ENCODE data around the gene SMIM36.
"Not testable (repeated sequence)": the region's sequence is repeated elsewhere in the genome, so short reads cannot be mapped to it uniquely, and the experiment has no call there.

Gene SMIM36

DNA sequence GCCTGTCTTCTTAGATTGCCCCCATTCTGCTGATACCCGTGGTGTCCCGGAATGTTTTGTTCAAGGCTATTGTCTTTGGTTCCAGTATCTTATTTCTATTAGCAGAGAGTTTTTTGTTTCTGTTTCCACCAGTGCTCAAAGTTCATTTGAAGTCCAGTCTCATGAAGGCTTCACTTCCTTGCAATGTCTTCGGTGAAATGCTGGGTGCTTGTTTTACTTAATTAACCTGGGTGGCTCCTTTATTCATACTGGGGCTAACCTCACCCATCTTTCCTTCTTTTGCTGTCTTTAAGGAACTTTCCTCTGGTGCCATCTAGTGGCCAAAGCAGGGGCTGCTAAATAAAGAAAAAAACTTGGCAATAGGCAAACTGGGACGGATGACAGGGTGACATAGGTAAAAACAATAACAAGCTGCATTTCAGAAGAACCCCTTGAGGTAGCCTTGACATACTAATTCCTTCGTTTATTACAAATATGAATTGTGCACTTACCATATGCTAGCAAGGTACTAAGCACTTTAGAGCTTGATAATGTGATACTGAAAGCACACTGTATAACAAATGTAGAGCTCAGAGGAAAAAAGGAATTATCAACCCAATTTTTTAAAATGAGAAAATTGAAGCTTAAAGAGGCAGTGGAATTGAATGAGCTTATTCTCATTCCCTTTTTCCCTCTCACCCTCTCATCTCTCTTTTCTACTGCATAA, 2.8 kb upstream of the SMIM36 start:
- DNase-seq (ENCODE audit: low read depth, low spot score) = no peak
- no peak overlapping the region for H3K27ac ChIP-seq

DNA sequence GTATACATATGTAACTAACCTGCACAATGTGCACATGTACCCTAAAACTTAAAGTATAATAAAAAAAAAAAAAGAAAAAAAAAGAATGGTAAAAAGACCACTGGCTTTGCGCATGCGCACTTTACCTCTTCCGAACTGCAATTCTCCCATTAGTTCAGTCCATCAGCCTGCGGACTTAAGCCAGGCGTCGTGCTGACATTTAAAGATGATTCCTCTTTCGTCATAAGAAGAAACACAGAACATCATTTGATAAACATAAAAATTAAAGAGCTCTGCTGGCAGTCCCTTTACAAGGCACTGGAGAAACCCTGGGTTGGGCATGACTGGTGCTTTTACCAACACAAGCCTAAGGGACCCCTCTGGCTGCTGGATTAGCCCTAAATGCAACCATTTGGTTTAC, 3.6 kb downstream of the SMIM36 start:
- H3K27ac ChIP-seq; DNase-seq (ENCODE audit: low read depth, low spot score): not testable (repeated sequence)

DNA sequence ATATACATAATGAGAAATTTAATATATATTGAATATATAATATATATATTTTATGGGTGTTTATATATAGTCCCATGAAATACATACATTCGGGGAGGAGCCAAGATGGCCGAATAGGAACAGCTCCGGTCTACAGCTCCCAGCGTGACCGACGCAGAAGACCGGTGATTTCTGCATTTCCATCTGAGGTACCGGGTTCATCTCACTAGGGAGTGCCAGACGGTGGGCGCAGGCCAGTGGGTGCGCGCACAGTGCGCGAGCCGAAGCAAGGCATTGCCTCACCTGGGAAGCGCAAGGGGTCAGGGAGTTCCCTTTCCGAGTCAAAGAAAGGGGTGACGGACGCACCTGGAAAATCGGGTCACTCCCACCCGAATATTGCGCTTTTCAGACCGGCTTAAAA, 9.6 kb downstream of the SMIM36 start:
- not testable (repeated sequence) for DNase-seq (ENCODE audit: low read depth, low spot score)
- peak overlapping the region; percentile 30 for H3K27ac ChIP-seq

GRCh38 chr17:55500103-55500502, 11.1 kb downstream of the SMIM36 start:
- DNase-seq (ENCODE audit: low read depth, low spot score) = no peak

DNA sequence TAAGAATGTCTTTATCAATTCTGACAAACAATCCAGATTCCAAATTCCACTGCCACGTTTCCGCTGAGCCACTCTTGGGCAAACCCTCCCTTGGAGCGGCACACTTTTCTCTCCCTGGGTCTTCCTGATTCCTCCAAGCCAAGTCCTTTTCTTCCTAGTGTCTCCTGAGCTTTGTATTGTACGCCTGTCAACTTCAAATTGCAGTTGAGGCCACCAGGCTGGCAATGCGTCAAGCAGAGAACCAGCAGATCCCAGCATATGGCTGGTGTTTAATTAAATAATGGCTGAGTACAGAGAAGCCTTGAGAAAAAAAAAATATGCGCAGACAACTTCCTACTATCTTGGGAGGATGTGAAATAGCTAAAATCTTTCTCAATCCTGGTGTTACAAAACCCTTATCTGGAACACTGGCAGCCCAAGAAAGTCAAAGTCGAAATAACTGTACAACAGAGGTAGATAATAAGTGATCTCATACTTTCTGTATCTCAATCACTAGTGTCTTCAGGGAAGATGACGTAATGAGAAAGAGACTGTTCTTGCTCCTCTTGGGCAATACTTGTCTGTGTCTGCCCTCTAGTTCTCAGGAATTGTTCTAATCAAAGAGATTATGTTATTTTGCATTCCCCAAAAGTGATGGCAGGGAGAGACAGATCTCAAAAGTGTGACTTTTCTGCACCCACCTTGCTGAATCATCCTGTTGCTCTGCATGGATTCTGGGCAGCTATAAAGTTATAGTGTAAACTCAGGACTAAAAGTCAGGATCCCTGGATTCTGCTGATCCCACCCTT, 15.0 kb downstream of the SMIM36 start:
- DNase-seq (ENCODE audit: low read depth, low spot score) = peak; percentile 48

More at GRCh38 chr17:55500103-55500502, 11.1 kb downstream of the SMIM36 start:
- H3K27ac ChIP-seq = no peak overlapping the region

DNA sequence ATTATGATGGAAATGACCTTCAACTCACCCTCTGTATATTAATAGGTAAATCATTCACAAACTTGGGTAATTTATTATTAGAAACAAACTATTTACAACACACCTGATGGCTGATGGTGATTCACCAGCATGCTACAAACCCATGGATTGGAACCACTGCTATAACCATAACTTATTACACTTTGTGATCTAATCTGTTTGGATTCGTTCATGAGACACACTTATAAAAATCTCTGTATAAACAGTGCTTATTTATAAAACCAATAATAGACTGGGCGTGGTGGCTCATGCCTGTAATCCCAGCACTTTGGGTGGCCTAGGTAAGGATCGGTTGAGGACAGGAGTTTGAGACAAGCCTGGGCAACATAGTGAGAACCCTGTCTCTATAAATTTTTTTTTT, 16.0 kb downstream of the SMIM36 start:
- peak; percentile 66 for DNase-seq (ENCODE audit: low read depth, low spot score)

More for the DNA sequence above, 15.0 kb downstream of the SMIM36 start:
- no peak overlapping the region for H3K27ac ChIP-seq

DNA sequence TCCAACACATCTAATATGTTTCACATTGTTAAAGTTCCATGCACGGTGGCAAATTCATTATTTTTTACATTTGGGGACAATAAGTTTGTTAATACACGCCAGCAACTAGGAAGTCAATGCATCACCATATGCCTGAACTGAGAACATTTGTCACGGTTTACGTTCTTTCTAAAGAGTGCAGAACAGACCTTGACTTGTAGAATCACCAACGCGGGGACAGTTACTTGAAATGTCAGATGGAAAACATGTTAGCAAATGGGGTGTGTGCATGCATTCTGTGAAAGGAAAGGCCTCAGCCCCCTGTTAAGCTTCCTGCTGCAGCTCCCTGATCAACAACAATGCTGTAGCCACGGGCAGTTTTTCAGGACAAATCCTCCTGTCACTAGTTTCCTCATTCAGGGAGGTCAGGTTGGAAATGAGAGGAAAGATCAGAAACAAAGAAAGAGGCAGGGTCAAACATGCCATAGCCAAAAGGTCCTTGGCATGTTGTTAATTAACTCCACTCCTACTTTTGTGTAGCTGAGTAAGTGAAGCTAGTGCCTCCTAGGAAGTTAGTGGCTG, 18.4 kb downstream of the SMIM36 start:
- no peak overlapping the region for H3K27ac ChIP-seq
- DNase-seq (ENCODE audit: low read depth, low spot score) = no peak

More for the DNA sequence above, 16.0 kb downstream of the SMIM36 start:
- H3K27ac ChIP-seq = no peak overlapping the region

- DNase-seq (ENCODE audit: low read depth, low spot score) = no peak
- no peak overlapping the region for H3K27ac ChIP-seq
These were observed 20.9 kb downstream of the SMIM36 start for GRCh38 chr17:55490376-55490775.

DNA sequence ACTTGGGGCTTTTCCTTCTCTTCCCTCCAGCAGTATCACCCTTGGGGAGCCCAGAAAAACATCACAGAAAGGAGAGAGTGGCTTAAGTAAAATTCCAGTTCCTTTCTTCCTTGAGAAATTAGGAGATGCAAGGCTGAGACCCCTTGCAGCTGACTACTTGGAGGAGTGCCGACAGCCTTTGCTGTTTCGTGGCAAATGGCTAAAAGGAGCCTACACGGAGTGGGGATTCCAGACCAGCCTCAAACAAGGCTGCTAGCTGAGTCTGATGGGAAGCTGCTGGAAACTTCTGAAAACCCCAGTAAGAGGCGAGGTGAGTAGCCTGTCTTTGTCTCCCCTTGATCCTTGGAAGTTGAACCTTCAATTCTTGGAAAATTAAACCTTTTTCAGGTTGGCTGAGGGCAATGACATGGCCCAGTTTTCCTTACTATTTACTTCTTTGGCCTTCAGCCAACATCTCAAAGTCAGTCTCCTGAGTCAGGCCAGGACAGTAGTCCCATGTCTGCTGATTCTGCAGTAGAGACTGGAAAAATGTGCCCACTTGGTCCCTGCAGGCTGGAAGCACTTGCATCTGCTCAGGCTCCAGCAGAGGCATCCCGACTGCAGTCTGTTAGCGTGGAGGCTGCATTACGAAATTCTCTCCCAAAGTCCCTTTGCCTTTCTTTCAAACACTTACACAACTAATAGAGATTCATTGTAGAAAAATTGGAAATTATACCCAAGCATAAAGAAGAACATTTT, 23.4 kb downstream of the SMIM36 start:
- H3K27ac ChIP-seq = no peak overlapping the region
- no peak for DNase-seq (ENCODE audit: low read depth, low spot score)

DNA sequence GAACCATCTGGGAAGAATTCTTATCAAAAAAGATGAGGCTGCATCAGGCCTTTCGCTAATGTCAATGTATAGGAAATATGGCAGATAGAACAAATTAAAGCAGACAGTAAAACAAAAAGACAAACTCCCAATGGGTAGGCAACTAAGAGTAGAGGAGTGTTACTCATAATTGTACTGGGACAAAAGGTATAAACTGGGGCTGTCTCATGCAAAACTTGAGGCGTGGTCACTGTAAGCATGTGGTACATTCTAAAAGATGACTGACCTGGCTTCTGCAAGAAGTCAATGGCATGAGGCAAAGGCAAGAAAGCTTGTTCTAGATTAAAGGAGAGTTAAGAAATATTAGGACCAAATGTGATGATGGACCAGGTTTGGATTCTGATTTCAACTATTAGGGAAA, 26.7 kb downstream of the SMIM36 start:
- no peak for DNase-seq (ENCODE audit: low read depth, low spot score)

GRCh38 chr17:55482591-55483389, 28.5 kb downstream of the SMIM36 start:
- H3K27ac ChIP-seq = no peak overlapping the region
- no peak for DNase-seq (ENCODE audit: low read depth, low spot score)

More for the DNA sequence above, 26.7 kb downstream of the SMIM36 start:
- H3K27ac ChIP-seq = no peak overlapping the region

DNA sequence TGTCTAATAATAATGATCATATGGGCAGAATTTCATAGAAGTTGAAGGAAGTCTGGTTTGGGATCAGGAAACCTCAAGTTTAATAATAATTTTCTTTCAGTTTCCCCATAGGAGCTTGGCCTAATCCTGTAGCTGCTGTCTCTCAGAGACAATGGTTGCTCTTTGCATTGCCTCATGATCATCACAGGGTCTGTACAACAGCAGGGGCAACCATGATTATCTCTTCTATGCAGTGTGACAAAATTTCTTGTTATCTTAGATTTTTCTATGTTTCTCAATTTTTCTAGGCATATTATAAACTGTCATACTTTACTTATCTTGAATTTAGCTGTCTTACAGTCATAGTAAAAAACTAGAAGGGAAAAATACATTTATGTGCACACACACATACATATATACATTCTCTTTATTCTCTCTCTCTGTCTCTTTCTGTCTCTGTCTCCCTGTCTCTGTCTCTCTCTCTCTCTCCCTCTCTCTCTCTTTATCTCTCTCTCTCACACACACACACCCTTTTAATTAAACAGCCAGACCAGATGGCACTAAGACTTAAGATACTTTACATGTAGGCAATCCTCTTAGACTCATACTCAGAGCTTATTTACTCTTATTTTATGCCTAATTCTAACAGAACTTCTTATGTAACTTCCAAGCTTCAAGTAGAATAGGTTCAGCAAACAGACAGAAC, 30.5 kb downstream of the SMIM36 start:
- no peak overlapping the region for H3K27ac ChIP-seq
- no peak for DNase-seq (ENCODE audit: low read depth, low spot score)

- no peak for DNase-seq (ENCODE audit: low read depth, low spot score)
- H3K27ac ChIP-seq = no peak overlapping the region
These were observed 31.3 kb downstream of the SMIM36 start for GRCh38 chr17:55479903-55480302.

DNA sequence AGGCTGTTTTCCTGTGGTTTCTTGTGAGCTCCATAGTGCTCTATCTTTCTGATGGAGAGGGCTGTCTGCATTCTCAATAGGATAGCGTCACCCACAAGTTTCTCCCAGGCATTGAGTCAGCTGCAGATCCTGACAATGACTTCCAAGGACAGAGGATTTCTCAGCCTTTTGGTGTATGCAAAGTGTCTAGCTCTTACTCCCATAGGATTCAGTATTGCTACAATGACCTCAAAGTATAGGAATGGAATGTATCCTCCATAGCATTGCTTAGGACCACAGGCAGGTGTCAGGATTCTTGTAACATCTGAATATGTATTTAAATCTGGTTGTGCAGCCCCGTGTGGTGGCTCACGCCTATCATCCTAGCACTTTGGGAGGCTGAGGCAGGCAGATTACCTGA, 32.3 kb downstream of the SMIM36 start:
- DNase-seq (ENCODE audit: low read depth, low spot score) = no peak
- no peak overlapping the region for H3K27ac ChIP-seq

DNA sequence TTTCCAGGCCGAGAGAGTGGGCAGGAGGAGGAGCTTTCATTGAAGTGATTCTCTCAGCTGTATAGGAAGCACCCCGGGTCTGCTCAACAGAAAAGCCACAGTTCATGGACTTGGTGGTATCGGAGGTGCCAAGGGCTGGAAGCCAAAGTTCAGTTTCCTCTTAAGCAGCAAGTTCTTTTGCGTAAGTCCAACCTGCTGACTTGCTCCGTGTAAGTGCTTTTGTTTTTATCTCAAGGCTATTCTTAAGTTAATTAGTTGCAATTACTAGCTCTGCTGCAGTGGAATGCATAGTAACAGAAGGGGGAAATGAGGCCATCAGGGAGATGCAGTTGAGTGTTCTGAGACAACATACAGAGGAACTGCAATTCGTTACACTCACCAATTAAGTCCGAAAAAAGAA, 44.6 kb downstream of the SMIM36 start:
- DNase-seq (ENCODE audit: low read depth, low spot score) = no peak
- H3K27ac ChIP-seq = no peak overlapping the region

- not testable (repeated sequence) for H3K27ac ChIP-seq; DNase-seq (ENCODE audit: low read depth, low spot score)
These were observed 45.5 kb downstream of the SMIM36 start for GRCh38 chr17:55465771-55466170.

GRCh38 chr17:55463600-55463999, 47.7 kb downstream of the SMIM36 start:
- no peak for DNase-seq (ENCODE audit: low read depth, low spot score)
- H3K27ac ChIP-seq = no peak overlapping the region

GRCh38 chr17:55462711-55463110, 48.5 kb downstream of the SMIM36 start:
- no peak overlapping the region for H3K27ac ChIP-seq
- no peak for DNase-seq (ENCODE audit: low read depth, low spot score)

DNA sequence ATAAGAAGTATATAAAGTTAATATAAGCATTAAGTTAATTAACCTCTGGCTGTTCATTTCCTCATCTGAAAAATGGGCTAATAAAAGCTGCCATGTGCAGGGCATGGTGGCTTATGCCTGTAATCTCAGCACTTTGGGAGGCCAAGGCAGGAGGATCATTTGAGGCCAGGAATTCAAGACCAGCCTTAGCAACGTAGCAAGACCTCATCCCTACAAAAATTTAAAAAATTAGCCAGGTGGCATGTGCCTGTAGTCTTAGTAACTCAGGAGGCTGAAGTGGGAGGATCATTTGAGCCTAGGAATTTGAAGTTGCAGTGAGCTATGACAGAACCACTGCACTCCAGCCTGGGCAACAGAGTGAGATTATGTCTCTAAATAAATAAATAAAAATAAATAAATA, 49.0 kb downstream of the SMIM36 start:
- no peak overlapping the region for H3K27ac ChIP-seq
- DNase-seq (ENCODE audit: low read depth, low spot score) = no peak

All from epithelial cell of prostate (primary cell).